OCI-LY7 (cell line): ENCODE results near the gene ARHGAP30. TPM values are rescaled to one million over a fixed set of nuclear protein-coding genes. Genes with fewer than 3 reads are reported as not detected.
A peak's percentile ranks its signal among the peaks of the same experiment; 100 is the strongest.

Source experiments
- BruUV-seq: library from RNA; stranded (reverse); fragments of 400-500 nt; replicated peaks from 2 replicates; lab custom pipeline; 2021; lab: Mats Ljungman, UMichigan
- CTCF ChIA-PET: fragments of 300-600 bp; sonication (Branson Sonifier 250); formaldehyde crosslinking; loops from one replicate; lab custom pipeline; 2022; ENCODE audit warnings: antibody characterized with exemption; ENCODE audit not compliant: unreplicated experiment; lab: Charles Lee
- POLR2A ChIA-PET: fragments of 300-600 bp; sonication (Branson Sonifier 250); formaldehyde crosslinking; loops from one replicate; lab custom pipeline; 2022; ENCODE audit warnings: antibody characterized with exemption; lab: Charles Lee
- DNase-seq: peaks from one replicate; pipeline ENCODE4 v3.0.0-alpha.2; 2015; ENCODE audit warnings: low spot score
- H2AFZ ChIP-seq: fragments of 200-600 bp; sonication (generic), shearing (Covaris generic); 2 replicates; pipeline ENCODE4 v1.6.1; 2014; ENCODE audit warnings: mild to moderate bottlenecking, antibody characterized with exemption, low read length, moderate library complexity
- H3K27ac ChIP-seq: fragments of 200-600 bp; sonication (generic); 2 replicates; pipeline ENCODE4 v1.5.1; 2014; ENCODE audit warnings: mixed run types, low read depth, mild to moderate bottlenecking, moderate library complexity, low read length, inconsistent platforms; ENCODE audit not compliant: poor library complexity, severe bottlenecking
- H3K36me3 ChIP-seq: fragments of 200-600 bp; sonication (generic); 2 replicates; pipeline ENCODE4 v1.6.1; 2014; ENCODE audit warnings: mild to moderate bottlenecking, antibody characterized with exemption, low read length, moderate library complexity, mixed read lengths; ENCODE audit not compliant: insufficient read depth
- H3K4me1 ChIP-seq: fragments of 200-600 bp; sonication (generic); 2 replicates; pipeline ENCODE4 v1.5.1; 2014; ENCODE audit warnings: mild to moderate bottlenecking, low read length; ENCODE audit not compliant: insufficient read depth, poor library complexity, severe bottlenecking
- H3K4me2 ChIP-seq: fragments of 200-600 bp; sonication (generic); 2 replicates; pipeline ENCODE4 v1.6.1; 2014; ENCODE audit warnings: mild to moderate bottlenecking, low read length
- H3K4me3 ChIP-seq: fragments of 200-600 bp; sonication (generic); 2 replicates; pipeline ENCODE4 v1.5.1; 2014; ENCODE audit warnings: mild to moderate bottlenecking, low read depth, low read length; ENCODE audit not compliant: poor library complexity, severe bottlenecking
- H3K79me2 ChIP-seq: fragments of 200-600 bp; sonication (generic); 2 replicates; pipeline ENCODE4 v1.6.1; 2016; ENCODE audit warnings: low read depth, mild to moderate bottlenecking, low read length, moderate library complexity, mixed read lengths; ENCODE audit not compliant: insufficient read depth
- H3K9me2 ChIP-seq: fragments of 200-600 bp; sonication (generic); 2 replicates; pipeline ENCODE4 v1.6.1; 2016; ENCODE audit warnings: mild to moderate bottlenecking, low read length, mixed read lengths; ENCODE audit not compliant: insufficient read depth
- H3K9me3 ChIP-seq: fragments of 200-600 bp; sonication (generic); 2 replicates; pipeline ENCODE4 v1.6.1; 2014; ENCODE audit warnings: mild to moderate bottlenecking, mixed run types, low read length, mixed read lengths
- H4K20me1 ChIP-seq: fragments of 200-600 bp; sonication (generic); 2 replicates; pipeline ENCODE4 v1.6.1; 2014; ENCODE audit warnings: mild to moderate bottlenecking, antibody characterized with exemption, low read length, moderate library complexity, mixed read lengths; ENCODE audit not compliant: insufficient read depth
- CTCF ChIP-seq: fragments of 200-600 bp; sonication (generic); conservative IDR thresholded peaks from 2 replicates; pipeline ENCODE4 v1.5.1; 2014; ENCODE audit warnings: mild to moderate bottlenecking, antibody characterized with exemption, low read length, moderate library complexity, mixed read lengths
- EZH2phosphoT487 ChIP-seq: fragments of 200-600 bp; sonication (generic); IDR thresholded peaks from 2 replicates; pipeline ENCODE4 v1.6.1; 2018; ENCODE audit warnings: low read depth, borderline replicate concordance, mild to moderate bottlenecking, mixed run types, antibody characterized with exemption, low read length, moderate library complexity, mixed read lengths
- intact Hi-C: fragments of 100-400 bp; cut with micrococcal nuclease; formaldehyde crosslinking; loops from one replicate; pipeline ENCODE4 v1.10.0; 2022; ENCODE audit not compliant: unreplicated experiment
- total RNA-seq, 2 experiments: library from RNA; depleted of rRNA in 1 of 2; stranded (reverse); fragments of >200 nt in 1 of 2; shearing (Covaris generic) in 1 of 2; gene quantifications; 2 replicates each; pipeline ENCODE4 v1.2.3, GENCODE V29; 2014 to 2022

The ARHGAP30 gene
- total RNA-seq, 2 experiments from 2014 or later: 56.2 to 101 TPM

- CTCF ChIA-PET: interaction anchor here (1.1 to 1.8 kb wide), 4 partner anchors 14 to 119 kb away, joined by 3 to 6 read pairs (median 5); partner anchors contain the start of genes F11R and PPOX
- peaks cover 50% of the 10 kb centered on the region for H3K4me1 ChIP-seq
- no peaks in the 10 kb centered on the region for H3K9me3 ChIP-seq
- POLR2A ChIA-PET: interaction anchor here (0.6 to 5.0 kb wide), 15 partner anchors 8 to 210 kb away, joined by 3 to 42 read pairs (median 5); partner anchors contain the start of genes ARHGAP30, F11R, KLHDC9 and NIT1
- H2AFZ ChIP-seq: no peak overlapping the region; the same call in 1 of the 2 replicates
- peak overlapping the region; percentile 87 for H3K4me2 ChIP-seq
- TF ChIP-seq CTCF (no peak), EZH2phosphoT487 (no peak)
- peaks cover 65% of the 10 kb centered on the region for H3K36me3 ChIP-seq
- peak overlapping the region; percentile 81 for H3K4me3 ChIP-seq
- H3K27ac ChIP-seq: peak overlapping the region; percentile 92
- intact Hi-C loops: no loop called here
- peaks cover 18% of the 10 kb centered on the region; the same call in 1 of the 2 replicates for H3K79me2 ChIP-seq
- peak; percentile 79 for DNase-seq
- H3K9me2 ChIP-seq: no peaks in the 10 kb centered on the region
- BruUV-seq: no TSS peak
- H4K20me1 ChIP-seq: no peaks in the 10 kb centered on the region
These were observed 23.0 kb downstream of the ARHGAP30 start for GRCh38 chr1:161046605-161047228.

DNA sequence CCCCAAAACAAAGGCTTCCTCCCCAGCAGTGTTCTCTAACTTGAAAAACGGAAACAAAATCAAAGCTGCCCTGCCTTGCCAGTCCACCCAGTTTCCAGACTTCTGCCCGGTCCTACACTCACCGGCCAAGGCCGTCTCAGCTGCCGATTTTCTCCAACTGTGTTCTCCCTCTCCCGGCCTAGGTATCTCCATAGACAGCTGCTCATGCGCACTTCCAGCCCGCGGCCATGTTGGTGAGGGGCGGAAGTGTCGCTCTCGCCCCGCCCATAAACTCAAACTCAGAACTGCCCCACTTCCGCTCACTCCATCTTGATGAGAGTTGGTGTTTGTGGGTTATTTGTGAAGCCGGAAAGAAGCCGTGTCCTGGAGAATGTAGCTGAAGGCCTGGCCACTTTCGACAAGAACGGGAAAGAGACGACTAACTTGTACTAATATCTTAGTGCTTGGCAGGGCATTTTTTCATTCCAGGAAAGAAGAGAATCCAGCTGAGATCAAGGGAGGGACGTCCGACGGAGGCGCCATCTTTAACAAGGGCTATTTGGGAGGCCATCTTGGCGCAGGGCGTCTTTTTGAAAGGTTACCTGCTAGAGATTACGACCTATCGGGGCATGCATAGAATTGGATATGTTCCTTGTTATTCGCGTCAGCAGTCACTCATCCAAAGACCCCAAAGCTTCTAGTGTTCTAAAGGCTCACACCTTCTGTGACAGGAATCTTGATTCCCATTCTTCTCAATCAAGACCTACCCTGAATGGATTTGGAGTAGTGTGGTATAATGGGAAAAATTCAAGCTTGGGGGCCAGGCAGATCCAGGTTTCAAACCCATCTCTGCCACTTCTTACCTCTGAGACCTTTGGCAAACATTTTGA, 23.7 kb downstream of the ARHGAP30 start, which contains the start of gene USF1:
Gene USF1 (minus strand): TSS at position 242 of the 869 bp plus-strand sequence. CDS start 2,702 bp downstream, outside the sequence.
- DNase-seq: peak; percentile 96
- intact Hi-C loops: loop anchor here (1.0 to 2.0 kb wide), 3 partner anchors 22 to 51 kb away; no protein-coding TSS in a partner anchor
- Histone ChIP-seq H3K4me2 (peak within 1 kb of the TSS; percentile 87), H4K20me1 (no peaks in the 10 kb centered on the region), H3K9me2 (no peaks in the 10 kb centered on the region), H3K27ac (peak within 1 kb of the TSS; percentile 92), H3K9me3 (no peaks in the 10 kb centered on the region), H2AFZ (peak within 1 kb of the TSS; percentile 51), H3K36me3 (peaks cover 65% of the 10 kb centered on the region), H3K79me2 (peaks cover 18% of the 10 kb centered on the region; the same call in 1 of the 2 replicates), H3K4me1 (peaks cover 56% of the 10 kb centered on the region), H3K4me3 (peak within 1 kb of the TSS; percentile 81)
- TSS peak; percentile 97 for BruUV-seq
- ChIA-PET CTCF (interaction anchor here (1.0 to 1.8 kb wide), 4 partner anchors 9 to 120 kb away, joined by 3 to 6 read pairs (median 5); partner anchors contain the start of genes F11R and PPOX), POLR2A (interaction anchor here (0.7 to 5.0 kb wide), 16 partner anchors 8 to 249 kb away, joined by 3 to 42 read pairs (median 4); partner anchors contain the start of genes ARHGAP30, F11R, KLHDC9 and NIT1)
- TF ChIP-seq CTCF (no peak), EZH2phosphoT487 (no peak)
